GM21360 (cell line): Measurements from ENCODE around the gene CCDC77.

Source experiments
- ATAC-seq: cut with Tn5 transposase; IDR thresholded peaks from one replicate; pipeline ENCODE4 v1.9.1; 2021; ENCODE audit warnings: mild to moderate bottlenecking, moderate library complexity; ENCODE audit not compliant: unreplicated experiment

Gene CCDC77

DNA sequence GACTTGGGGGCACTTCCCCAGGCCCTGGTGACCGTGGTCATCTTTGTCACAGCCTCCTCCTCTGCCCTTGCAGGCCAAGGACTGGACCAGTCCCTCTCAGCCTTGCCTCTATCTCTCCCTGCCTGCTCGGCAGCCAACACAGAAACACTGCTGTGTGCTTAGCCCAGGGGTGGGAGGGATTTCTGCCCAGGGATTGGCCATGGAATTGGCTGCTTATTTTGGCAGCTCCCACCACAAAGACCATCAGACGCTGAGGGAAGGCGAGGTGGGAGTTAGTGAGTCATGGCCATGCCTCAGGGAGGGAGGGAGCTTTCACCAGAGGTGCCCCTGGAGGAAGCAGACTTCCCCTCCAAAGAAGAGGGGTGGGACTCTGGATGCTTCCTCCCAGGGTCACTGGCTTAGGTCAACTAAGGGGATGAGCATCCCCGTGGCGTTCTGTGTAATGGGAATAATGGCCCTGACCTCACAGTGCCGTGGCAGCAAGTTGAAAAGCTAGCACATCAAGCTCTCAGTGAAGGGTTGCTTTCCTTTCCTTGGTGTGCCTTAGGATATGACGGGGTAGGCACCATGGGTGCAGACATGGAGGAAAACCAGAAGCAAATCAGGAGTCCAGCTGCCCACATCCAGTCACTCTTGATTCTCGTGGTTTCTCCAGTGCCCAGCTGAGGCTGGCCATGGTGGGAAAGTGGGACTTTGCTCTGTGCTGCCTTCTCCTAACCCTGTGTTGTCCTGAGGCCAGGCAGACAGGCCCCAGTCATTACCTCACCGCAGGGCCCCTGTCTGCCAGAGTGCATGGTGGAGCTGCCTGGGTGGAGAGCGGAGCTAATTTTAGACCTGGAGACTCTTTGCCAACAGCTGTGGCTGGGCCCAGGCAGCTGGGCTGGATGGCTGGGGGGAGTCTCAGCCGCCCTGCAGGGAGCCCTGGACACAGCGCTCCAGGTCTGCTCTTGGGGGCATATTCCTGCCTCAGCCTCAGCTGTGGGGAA, 79.7 kb downstream of the CCDC77 start:
- no peak for ATAC-seq

DNA sequence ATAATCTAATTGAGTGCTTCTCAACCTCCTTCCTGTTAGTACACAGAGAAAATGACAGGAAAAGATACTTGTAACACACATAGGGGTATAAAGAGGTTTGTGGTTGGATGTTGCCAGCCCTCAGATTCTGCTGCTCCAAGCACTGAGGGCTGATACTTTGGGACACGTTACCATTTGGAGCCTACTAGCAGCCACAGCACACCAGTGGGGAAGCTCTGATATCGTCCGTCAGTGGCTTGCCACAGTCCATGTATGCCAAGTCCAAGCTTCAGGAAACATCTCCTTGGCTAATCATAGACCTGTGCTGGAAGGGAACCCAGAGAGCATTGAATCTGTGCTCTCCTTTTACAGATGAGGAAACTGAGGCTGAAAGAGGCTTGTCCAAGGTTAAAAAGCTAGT, 80.6 kb downstream of the CCDC77 start:
- no peak for ATAC-seq

DNA sequence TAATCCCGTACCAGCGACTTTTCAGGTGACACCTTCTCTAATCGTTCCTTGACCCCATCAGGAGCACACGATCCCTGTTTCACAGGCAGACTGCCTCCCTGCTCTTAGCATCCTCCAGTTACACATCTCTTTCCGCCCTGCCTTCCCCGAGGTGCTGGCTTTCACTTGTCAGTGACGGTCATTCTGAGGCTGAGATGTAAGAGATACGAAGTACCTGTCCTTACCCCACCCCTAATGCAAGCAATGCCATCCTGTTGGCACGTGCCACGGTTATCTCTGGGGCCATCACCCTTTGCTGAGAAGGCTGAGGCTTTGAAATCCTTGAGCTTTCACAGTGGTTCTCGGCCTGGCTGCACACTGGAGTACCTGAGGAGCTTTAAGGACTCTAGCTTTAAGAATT, 82.7 kb downstream of the CCDC77 start:
- no peak for ATAC-seq

DNA sequence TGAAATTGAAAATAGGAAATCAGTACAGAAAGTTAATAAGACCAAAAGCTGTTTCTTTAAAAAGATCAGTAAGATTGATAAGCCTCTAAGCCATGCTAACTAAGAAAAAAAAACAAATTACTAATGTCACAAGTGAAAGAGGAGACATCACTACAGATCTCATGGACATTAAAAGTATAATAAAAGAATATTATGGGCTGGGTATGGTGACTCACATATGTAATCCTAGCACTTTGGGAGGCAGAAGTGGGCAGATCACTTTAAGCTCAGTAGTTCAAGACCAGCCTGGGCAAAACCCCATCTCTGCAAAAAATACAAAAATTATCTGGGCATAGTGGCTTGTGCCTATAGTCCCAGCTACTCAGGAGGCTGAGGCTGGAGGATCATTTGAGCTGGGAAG, 88.8 kb downstream of the CCDC77 start:
- ATAC-seq, result no peak
